Heart right ventricle (tissue), 16 donors: Measurements from ENCODE around the gene MAPK8IP2. TPM values are rescaled to one million over a fixed set of nuclear protein-coding genes. Genes with fewer than 3 reads are reported as not detected.

ENCODE experiments used
- ATAC-seq, 8 donors: fragments of 200-7000 bp; cut with Tn5 transposase; one replicate each; pipeline ENCODE4 v1.9.1; 2020; ENCODE audit warnings: mild to moderate bottlenecking in 8 of 8, moderate library complexity in 8 of 8, moderate number of reproducible peaks in 1 of 8
- DNase-seq, 2 donors: peaks; one replicate each; pipeline ENCODE4 v3.0.0-alpha.2; 2020
- H3K27ac ChIP-seq, 10 donors: fragments of 200-600 bp; sonication (generic) in 2 of 10; one replicate each; pipeline versions ENCODE4 v1.5.0 to v1.8.0; 2020 to 2022; ENCODE audit warnings: mild to moderate bottlenecking in 3 of 10
- H3K27me3 ChIP-seq, 7 donors: fragments of 200-600 bp; one replicate each; pipeline ENCODE4 v1.8.0; 2021 to 2022; ENCODE audit warnings: mild to moderate bottlenecking in 2 of 7
- H3K36me3 ChIP-seq, 9 donors: fragments of 200-600 bp; sonication (generic) in 1 of 9; one replicate each; pipeline versions ENCODE4 v1.5.0 to v1.8.0; 2020 to 2022; ENCODE audit warnings: mild to moderate bottlenecking in 2 of 9
- H3K4me1 ChIP-seq, 9 donors: fragments of 200-600 bp; sonication (generic) in 1 of 9; one replicate each; pipeline versions ENCODE4 v1.5.0 to v1.8.0; 2020 to 2022; ENCODE audit warnings: mild to moderate bottlenecking in 4 of 9
- H3K4me3 ChIP-seq, 10 donors: fragments of 200-600 bp; sonication (generic) in 2 of 10; one replicate each; pipeline versions ENCODE4 v1.5.0 to v1.8.0; 2020 to 2022; ENCODE audit warnings: mild to moderate bottlenecking in 7 of 10, moderate library complexity in 2 of 10
- H3K9me3 ChIP-seq, 11 donors: fragments of 200-600 bp in 10 of 11; sonication (generic) in 2 of 11; one replicate each; pipeline versions ENCODE4 v1.5.0 to v1.8.0; 2013 to 2022; ENCODE audit warnings: mild to moderate bottlenecking in 2 of 11, control low read depth in 1 of 11, moderate library complexity in 1 of 11
- WGBS, 2 donors: extraction: QIAGEN DNeasy Blood & Tissue Kit; methylation state at CpG; one replicate each; pipeline ENCODE4 v1.1.7; 2013; ENCODE audit warnings: inconsistent platforms in 1 of 2; 5-methylcytosine and 5-hydroxymethylcytosine counted together
- intact Hi-C, 10 donors: fragments of 100-400 bp; cut with DNase I; formaldehyde crosslinking; loops; one replicate each; pipeline versions ENCODE4 v1.11.1 to v1.14.2; 2022
- polyA plus RNA-seq, 2 donors: library from polyadenylated mRNA; stranded (reverse); fragments of 200-250 nt; gene quantifications; one replicate each; pipeline ENCODE4 v1.2.3, GENCODE V29; 2013
- total RNA-seq, 10 donors: library from RNA; stranded (reverse); fragmentation: NEBNext Ultra II Directional in 3 of 10; extraction: Animal tissue kit (Norgen Biotek cat#: 25700) in 3 of 10; gene quantifications; one replicate each; pipeline versions ENCODE4 v1.2.1 to v1.2.4, GENCODE V29; 2021 to 2023
- TF ChIP-seq, protein P1 (sequence below), 9 donors: fragments of 200-600 bp; sonication (generic) in 2 of 9; IDR thresholded peaks; one replicate each; pipeline versions ENCODE4 v1.5.0 to v1.8.0; 2021 to 2022; ENCODE audit warnings: antibody characterized with exemption in 9 of 9, mild to moderate bottlenecking in 5 of 9, moderate library complexity in 1 of 9
- donor health status: Arrhythmogenic right ventricular cardiomyopathy.
- donor health status: ischemic (EF 13 %, LVEDD 7.1; RV severe dilation, severe dysfunction).
- donor health status: healthy with polysubstance abuse.
- donor health status: DM: no; HTN: yes; CAD: no.
- donor health status: DM: no; HTN: no; CAD: no.
- donor health status: ischemic (EF 25% LVEDD 6.9; RV normal size, moderate dysfunction).
- donor health status: ischemic (EF 25% LVEDD 5.7; RV mildly dilated, moderate dysfunction).
- donor health status: healthy.
- donor health status: DM: yes; HTN: yes; CAD: no.
- donor health status: Ischemic cardiomyopathy.
- donor health status: ischemic (EF 35%, LVEDD 5.7; RV mildly dilated, moderate dysfunction).
- donor health status: nonischemic (EF 11% LVEDD 7.7; RV severe dilation, severe dysfunction).
- donor health status: DM: yes; HTN: yes; CAD: no.
- donor health status: PGD.
- donor health status: ischemic (EF 29% LVEDD 5.4; RV normal size, mild dysfunction).
- donor health status: nonischemic (EF 23%, LVEDD 6.1; RV moderate dilation, normal function).

MAPK8IP2 gene
- total and polyA plus RNA-seq, 12 donors: 0.08 to 0.52 (median 0.27) TPM

DNA sequence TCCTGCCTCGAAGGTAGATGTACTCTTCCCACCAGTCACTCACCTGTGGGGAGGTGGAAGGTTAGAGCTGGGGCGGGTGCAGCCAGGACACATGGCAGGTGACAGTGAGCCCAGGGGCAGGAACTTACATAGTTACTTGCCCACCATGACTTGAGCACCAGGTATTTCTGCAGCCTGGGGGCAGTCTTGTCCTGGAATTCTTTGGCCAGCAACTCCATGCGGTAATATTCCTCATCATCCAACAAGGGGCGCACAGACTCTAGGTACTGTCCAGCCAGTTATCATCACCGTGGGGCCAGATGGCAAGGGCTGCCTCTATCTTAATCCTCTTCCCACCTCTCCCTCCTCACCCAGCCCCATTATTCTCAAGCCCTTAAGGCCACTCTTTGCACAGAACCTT is 24.5 kb upstream of the MAPK8IP2 start:
- ATAC-seq (peak in 5 of 8 donors; percentile 17 to 47 (median 32)), DNase-seq (no peak)
- Histone ChIP-seq H3K27ac (peak overlapping the region in 5 of 10 donors; percentile 5 to 100 (median 30)), H3K4me1 (peaks cover 5 to 60% (median 38%) of the 10 kb centered on the region in 9 donors), H3K9me3 (no peaks in the 10 kb centered on the region), H3K36me3 (peaks cover 0 to 79% (median 11%) of the 10 kb centered on the region in 9 donors), H3K27me3 (no peaks in the 10 kb centered on the region), H3K4me3 (peak overlapping the region in 3 of 10 donors; percentile 57 to 62 (median 59))
- 38 to 40% methylated on average over 5 of the region's 5 CpGs for WGBS, 2 donors
- intact Hi-C loops: loop anchor here in 3 of 10 donors (5.0 kb wide), 1 partner anchor 46 kb away; no protein-coding TSS in a partner anchor
- TF ChIP-seq, protein P1, sequence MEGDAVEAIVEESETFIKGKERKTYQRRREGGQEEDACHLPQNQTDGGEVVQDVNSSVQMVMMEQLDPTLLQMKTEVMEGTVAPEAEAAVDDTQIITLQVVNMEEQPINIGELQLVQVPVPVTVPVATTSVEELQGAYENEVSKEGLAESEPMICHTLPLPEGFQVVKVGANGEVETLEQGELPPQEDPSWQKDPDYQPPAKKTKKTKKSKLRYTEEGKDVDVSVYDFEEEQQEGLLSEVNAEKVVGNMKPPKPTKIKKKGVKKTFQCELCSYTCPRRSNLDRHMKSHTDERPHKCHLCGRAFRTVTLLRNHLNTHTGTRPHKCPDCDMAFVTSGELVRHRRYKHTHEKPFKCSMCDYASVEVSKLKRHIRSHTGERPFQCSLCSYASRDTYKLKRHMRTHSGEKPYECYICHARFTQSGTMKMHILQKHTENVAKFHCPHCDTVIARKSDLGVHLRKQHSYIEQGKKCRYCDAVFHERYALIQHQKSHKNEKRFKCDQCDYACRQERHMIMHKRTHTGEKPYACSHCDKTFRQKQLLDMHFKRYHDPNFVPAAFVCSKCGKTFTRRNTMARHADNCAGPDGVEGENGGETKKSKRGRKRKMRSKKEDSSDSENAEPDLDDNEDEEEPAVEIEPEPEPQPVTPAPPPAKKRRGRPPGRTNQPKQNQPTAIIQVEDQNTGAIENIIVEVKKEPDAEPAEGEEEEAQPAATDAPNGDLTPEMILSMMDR (IDR thresholded peaks at IDR 0.05): peak in 7 of 9 donors; percentile 11 to 60 (median 46)

DNA sequence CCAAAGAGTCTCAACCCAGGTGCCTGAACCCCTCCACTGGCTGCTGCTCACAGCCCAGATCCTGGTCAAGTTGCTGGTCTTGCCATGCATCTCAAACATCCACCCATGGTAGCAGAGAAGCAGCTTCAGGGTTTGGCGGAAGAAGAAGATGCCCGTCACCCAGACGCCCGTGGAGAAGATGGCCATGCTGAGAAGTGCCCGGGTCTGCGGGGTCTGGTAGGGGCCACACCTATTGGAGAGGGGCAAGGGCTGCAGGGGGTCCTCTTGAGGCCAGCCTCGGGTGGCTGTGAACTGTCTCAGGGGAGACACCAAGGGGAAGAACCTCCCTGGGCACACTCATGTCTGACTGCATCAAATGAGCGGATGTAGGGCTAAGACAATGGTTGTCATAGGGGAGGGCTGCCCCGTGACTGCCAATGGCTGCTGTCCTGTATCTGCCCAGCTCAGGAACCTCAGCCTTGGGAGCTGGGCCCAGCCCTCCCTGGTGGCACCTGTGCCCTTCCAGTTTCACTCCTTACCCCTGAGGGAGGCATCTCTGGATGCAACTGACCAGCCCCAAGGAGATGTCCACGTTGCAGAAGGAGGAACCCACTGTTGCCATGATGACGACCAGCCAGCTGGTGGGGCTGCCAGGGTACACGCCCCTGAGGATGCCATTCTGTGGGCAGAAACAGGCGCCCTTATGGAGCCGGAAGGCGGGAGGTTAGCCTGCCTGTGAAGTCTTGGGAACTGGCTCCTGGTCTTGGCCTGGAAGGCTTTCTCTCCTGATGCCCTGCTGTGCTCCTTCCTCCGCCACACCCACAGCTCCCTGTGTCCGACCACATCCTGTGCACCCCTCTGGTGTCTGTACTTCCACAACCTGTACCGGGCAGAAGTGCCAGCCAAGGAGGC is 23.5 kb upstream of the MAPK8IP2 start:
- Histone ChIP-seq H3K36me3 (peaks cover 0 to 73% (median 11%) of the 10 kb centered on the region in 9 donors), H3K4me1 (peaks cover 5 to 61% (median 48%) of the 10 kb centered on the region in 9 donors), H3K9me3 (no peaks in the 10 kb centered on the region), H3K27ac (peak overlapping the region in 9 of 10 donors; percentile 80 to 100 (median 96)), H3K4me3 (peak overlapping the region in 9 of 10 donors; percentile 43 to 62 (median 57)), H3K27me3 (no peaks in the 10 kb centered on the region)
- TF ChIP-seq, protein P1 (IDR thresholded peaks at IDR 0.05): no peak
- DNase-seq (no peak), ATAC-seq (peak in 1 of 8 donors; percentile 5)
- 62 to 65% methylated on average over 18 of the region's 18 CpGs for WGBS, 2 donors
- intact Hi-C loops: loop anchor here in 3 of 10 donors (5.0 kb wide), 1 partner anchor 45 kb away; no protein-coding TSS in a partner anchor

DNA sequence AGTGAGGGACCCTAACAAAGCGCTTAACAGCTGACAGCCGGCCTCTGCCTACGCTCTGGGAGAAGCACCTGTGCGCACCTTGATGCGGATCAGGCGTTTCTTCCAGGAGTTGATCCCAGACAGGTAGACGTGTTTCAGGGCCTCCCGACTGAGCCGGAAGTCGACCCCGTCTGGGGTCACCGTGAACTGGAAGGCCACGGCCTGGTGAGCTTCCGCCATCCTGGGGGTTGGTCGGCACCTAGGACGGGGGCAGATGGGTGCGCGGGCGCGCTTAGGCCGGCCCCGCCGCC is 23.0 kb upstream of the MAPK8IP2 start:
- intact Hi-C loops: loop anchor here in 3 of 10 donors (5.0 kb wide), 1 partner anchor 45 kb away; no protein-coding TSS in a partner anchor
- Histone ChIP-seq H3K27me3 (no peaks in the 10 kb centered on the region), H3K27ac (peak overlapping the region; percentile 80 to 100 (median 96)), H3K9me3 (no peaks in the 10 kb centered on the region), H3K36me3 (peaks cover 0 to 67% (median 8%) of the 10 kb centered on the region in 9 donors), H3K4me3 (peak overlapping the region in 9 of 10 donors; percentile 43 to 62 (median 57)), H3K4me1 (peaks cover 5 to 62% (median 48%) of the 10 kb centered on the region in 9 donors)
- no peak for ATAC-seq
- peak in 1 of 2 donors; percentile 15 for DNase-seq
- TF ChIP-seq, protein P1 (IDR thresholded peaks at IDR 0.05): no peak
- 31 to 36% methylated on average over 23 of the region's 23 CpGs for WGBS, 2 donors

DNA sequence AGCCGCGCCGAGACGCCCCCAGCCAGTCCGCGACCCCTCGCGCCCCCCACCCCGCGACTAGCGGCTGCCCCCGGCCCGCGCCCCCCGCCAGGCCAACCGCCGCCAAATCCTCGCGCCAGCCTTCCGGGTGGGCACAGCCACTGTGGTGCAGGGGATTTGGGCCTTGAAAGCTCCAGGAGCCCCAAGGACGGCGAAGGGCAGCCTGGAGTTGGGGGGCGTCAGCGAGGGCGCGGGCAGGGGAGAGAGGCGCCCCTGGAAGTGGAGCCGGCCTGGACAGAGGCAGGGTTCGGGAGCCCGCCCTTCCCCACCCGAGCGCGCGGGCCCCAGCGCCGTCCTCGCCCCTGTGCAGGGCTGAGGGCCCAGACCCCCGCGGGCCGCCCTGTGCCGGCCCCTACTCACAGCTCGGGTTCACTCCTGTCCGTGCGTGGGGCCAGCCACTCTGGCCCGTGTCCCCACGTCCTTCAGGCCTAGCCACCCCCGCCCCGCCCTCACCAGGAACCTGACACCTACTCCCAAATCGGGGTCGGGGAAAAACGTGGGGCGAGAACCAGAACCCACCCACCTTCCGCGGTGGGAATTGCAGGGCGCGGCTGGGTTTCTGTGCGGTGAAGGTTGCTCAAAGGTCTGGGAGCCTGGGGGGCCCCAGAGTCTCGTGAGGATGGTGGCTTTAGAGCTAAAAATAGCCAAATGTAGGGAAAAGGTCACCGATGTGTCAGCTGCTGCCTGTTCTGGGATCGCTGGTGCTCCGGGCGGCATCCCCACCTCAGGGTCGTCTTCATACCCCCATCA is 22.4 kb upstream of the MAPK8IP2 start, which contains the start of gene CPT1B:
Gene CPT1B, minus strand, starts transcription at position 441 of the 789 bp plus-strand sequence. CDS start 512 bp downstream, outside the sequence.
- intact Hi-C loops: loop anchor here in 3 of 10 donors (5.0 kb wide), 1 partner anchor 44 kb away; no protein-coding TSS in a partner anchor
- Histone ChIP-seq H3K4me1 (peaks cover 5 to 62% (median 48%) of the 10 kb centered on the region in 9 donors), H3K4me3 (peak within 1 kb of the TSS; percentile 29 to 62 (median 56)), H3K36me3 (peaks cover 0 to 61% (median 8%) of the 10 kb centered on the region in 9 donors), H3K9me3 (no peaks in the 10 kb centered on the region), H3K27me3 (no peaks in the 10 kb centered on the region), H3K27ac (peak within 1 kb of the TSS; percentile 80 to 100 (median 96))
- WGBS, 2 donors: 9 to 26% methylated on average over 51 to 63 of the region's 63 CpGs
- DNase-seq: peak; percentile 55 to 66
- ATAC-seq: peak in 6 of 8 donors; percentile 0 to 35 (median 20)
- TF ChIP-seq, protein P1 (IDR thresholded peaks at IDR 0.05): peak in 6 of 9 donors; percentile 9 to 43 (median 34)
